Measurements from ENCODE around the gene DHX57. TPM values are rescaled to one million over a fixed set of nuclear protein-coding genes. Genes with fewer than 3 reads are reported as not detected.

DHX57 gene
- total and polyA plus RNA-seq, 2 experiments from 2014 or later, result 13.3 to 32.9 TPM

GRCh38 chr2:38771632-38772031 lies 104.1 kb downstream of the DHX57 start (continued):
- no peak for TF ChIP-seq CTCF (conservative IDR thresholded peaks at IDR 0.05; ENCODE audit: low read depth in 2 of 2)
- no peak for TF ChIP-seq EZH2 (IDR thresholded peaks at IDR 0.05; ENCODE audit: low read depth, unreplicated experiment)
- no peak for TF ChIP-seq ZNF331 (CRISPR knock-in tag; IDR thresholded peaks at IDR 0.05; ENCODE audit: low read depth)

- no peaks in the 10 kb centered on the region for H3K9me3 Mint-ChIP-seq
- H3K27ac Mint-ChIP-seq, result no peak overlapping the region
- DNase-seq (ENCODE audit: low spot score), result no peak
- Histone ChIP-seq H3K4me3 (no peak overlapping the region), H3K4me2 (no peak overlapping the region), H3K27ac (ENCODE audit: low read depth) (no peak overlapping the region), H3K36me3 (ENCODE audit: insufficient read depth) (no peaks in the 10 kb centered on the region), H4K20me1 (replicated peaks; ENCODE audit: insufficient read depth) (no peaks in the 10 kb centered on the region), H2AFZ (no peak overlapping the region), H3F3A (replicated peaks; ENCODE audit: low read depth) (no peaks in the 10 kb centered on the region), H3K4me1 (ENCODE audit: insufficient read depth) (no peaks in the 10 kb centered on the region), H3K9me2 (ENCODE audit: insufficient read depth) (no peaks in the 10 kb centered on the region), H3K79me2 (replicated peaks; ENCODE audit: insufficient read depth) (no peaks in the 10 kb centered on the region), H3K27me3 (ENCODE audit: insufficient read depth) (no peaks in the 10 kb centered on the region)
- H3K27me3 Mint-ChIP-seq (ENCODE audit: insufficient read depth, low read depth, poor library complexity), result peaks cover 3% of the 10 kb centered on the region
- H3K4me3 Mint-ChIP-seq, result no peak overlapping the region
- no peaks in the 10 kb centered on the region for H3K4me1 Mint-ChIP-seq
- no peak for ATAC-seq
- no peaks in the 10 kb centered on the region for H3K36me3 Mint-ChIP-seq (ENCODE audit: low read depth)
- TF ChIP-seq ZNF331 (CRISPR knock-in tag; IDR thresholded peaks at IDR 0.05; ENCODE audit: low read depth), result no peak
- no peak for TF ChIP-seq JUNB (IDR thresholded peaks at IDR 0.05; ENCODE audit: unreplicated experiment)
- TF ChIP-seq ZNF462 (CRISPR knock-in tag; IDR thresholded peaks at IDR 0.05), result no peak
- no peak for TF ChIP-seq NANOG (IDR thresholded peaks at IDR 0.05; ENCODE audit: borderline replicate concordance)
- no peak for TF ChIP-seq POLR2AphosphoS5 (IDR thresholded peaks at IDR 0.05; ENCODE audit: low read depth)
- TF ChIP-seq ZNF114 (CRISPR knock-in tag; IDR thresholded peaks at IDR 0.05), result no peak
- TF ChIP-seq CREB1 (CRISPR knock-in tag; IDR thresholded peaks at IDR 0.05; ENCODE audit: low read depth), result no peak
- no peak for TF ChIP-seq REST (IDR thresholded peaks at IDR 0.05; ENCODE audit: unreplicated experiment)
- no peak for TF ChIP-seq EZH2 (IDR thresholded peaks at IDR 0.05; ENCODE audit: low read depth, unreplicated experiment)
- no peak for TF ChIP-seq EZH2phosphoT487 (IDR thresholded peaks at IDR 0.05; ENCODE audit: unreplicated experiment)
- no peak for TF ChIP-seq STAT1 (IDR thresholded peaks at IDR 0.05; ENCODE audit: unreplicated experiment)
- TF ChIP-seq CTCF (conservative IDR thresholded peaks at IDR 0.05; ENCODE audit: low read depth in 2 of 2), result no peak
Observed at GRCh38 chr2:38765551-38765950, 110.2 kb downstream of the DHX57 start.

All from GM23338 (cell line).